Loucy (cell line): Measurements from ENCODE around the gene RABGAP1.
"Not testable (repeated sequence)": the region's sequence is repeated elsewhere in the genome, so short reads cannot be mapped to it uniquely, and the experiment has no call there.

Source experiments
- H2AFZ ChIP-seq: fragments of 200-600 bp; sonication (generic); 2 replicates; pipeline ENCODE4 v1.6.0; 2016; ENCODE audit warnings: antibody characterized with exemption, mild to moderate bottlenecking, low read length, moderate library complexity
- H3F3A ChIP-seq: fragments of 200-600 bp; 2 replicates; pipeline ENCODE4 v1.6.0; 2016; ENCODE audit warnings: antibody characterized with exemption, low read depth, mild to moderate bottlenecking
- H3K27me3 ChIP-seq: fragments of 200-600 bp; sonication (generic); 2 replicates; pipeline ENCODE4 v1.6.1; 2014; ENCODE audit warnings: low read length, mild to moderate bottlenecking; ENCODE audit not compliant: insufficient read depth, poor library complexity, severe bottlenecking
- H3K36me3 ChIP-seq: fragments of 200-600 bp; sonication (generic); 2 replicates; pipeline ENCODE4 v1.6.1; 2016; ENCODE audit warnings: low read length; ENCODE audit not compliant: insufficient read depth
- H3K4me1 ChIP-seq: fragments of 200-600 bp; sonication (generic); 2 replicates; pipeline ENCODE4 v1.5.1; 2014; ENCODE audit warnings: low read length, mild to moderate bottlenecking; ENCODE audit not compliant: insufficient read depth, poor library complexity, severe bottlenecking
- H3K4me2 ChIP-seq: fragments of 200-600 bp; sonication (generic); 2 replicates; pipeline ENCODE4 v1.6.0; 2014; ENCODE audit warnings: antibody characterized with exemption, low read length, low read depth, mild to moderate bottlenecking; ENCODE audit not compliant: poor library complexity, severe bottlenecking
- H3K4me3 ChIP-seq: fragments of 200-600 bp; sonication (generic); 2 replicates; pipeline ENCODE4 v1.5.1; 2014; ENCODE audit warnings: low read length, mild to moderate bottlenecking, mixed read lengths; ENCODE audit not compliant: poor library complexity, severe bottlenecking
- H3K79me2 ChIP-seq: fragments of 200-600 bp; sonication (generic); 2 replicates; pipeline ENCODE4 v1.6.1; 2014; ENCODE audit warnings: low read length; ENCODE audit not compliant: insufficient read depth
- H3K9ac ChIP-seq: fragments of 200-600 bp; sonication (generic); 2 replicates; pipeline ENCODE4 v1.6.0; 2014; ENCODE audit warnings: mild to moderate bottlenecking, low read depth, low read length, moderate library complexity; ENCODE audit not compliant: poor library complexity, severe bottlenecking
- H3K9me2 ChIP-seq: fragments of 200-600 bp; sonication (generic); replicated peaks from 2 replicates; pipeline ENCODE4 v1.6.1; 2016; ENCODE audit warnings: low read depth, low read length, mixed read lengths
- H3K9me3 ChIP-seq: fragments of 200-600 bp; sonication (generic); 2 replicates; pipeline ENCODE4 v1.6.1; 2014; ENCODE audit warnings: mild to moderate bottlenecking, antibody characterized with exemption, low read length, low read depth; ENCODE audit not compliant: insufficient read depth
- H4K20me1 ChIP-seq: fragments of 200-600 bp; sonication (generic); 2 replicates; pipeline ENCODE4 v1.6.0; 2014; ENCODE audit warnings: antibody characterized with exemption, low read length, mild to moderate bottlenecking; ENCODE audit not compliant: insufficient read depth, poor library complexity, severe bottlenecking
- EZH2phosphoT487 ChIP-seq: fragments of 200-600 bp; IDR thresholded peaks from 2 replicates; pipeline ENCODE4 v1.6.1; 2018; ENCODE audit warnings: antibody characterized with exemption, mild to moderate bottlenecking, moderate library complexity, borderline replicate concordance
- TF ChIP-seq, protein P1 (sequence below): fragments of 200-600 bp; sonication (generic); conservative IDR thresholded peaks from 2 replicates; pipeline ENCODE4 v1.5.1; 2014; ENCODE audit warnings: mild to moderate bottlenecking, antibody characterized with exemption, low read length

Gene RABGAP1

DNA sequence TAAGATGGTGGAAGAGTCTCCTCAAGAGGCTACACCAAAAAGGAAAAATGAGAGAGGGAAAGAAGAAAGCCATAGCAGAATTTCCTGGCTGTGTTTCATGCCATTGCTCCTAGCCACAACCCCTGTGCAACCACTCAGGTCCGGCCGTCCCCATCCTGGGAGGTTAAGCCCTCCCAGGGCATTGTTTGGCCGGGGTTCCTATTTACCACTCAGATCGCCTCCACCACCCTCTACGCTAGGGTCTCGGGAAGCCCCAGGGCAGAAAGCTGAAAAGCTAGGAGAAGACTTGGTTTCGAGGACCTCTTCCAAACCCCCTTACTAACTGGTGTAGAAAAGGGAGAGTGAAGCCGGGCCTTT lies 36.4 kb upstream of the RABGAP1 start:
- Histone ChIP-seq H3F3A (no peaks in the 10 kb centered on the region), H3K4me1 (peaks cover 38% of the 10 kb centered on the region), H3K27me3 (no peaks in the 10 kb centered on the region), H3K9me2 (no peaks in the 10 kb centered on the region), H2AFZ (peak overlapping the region; percentile 63), H3K79me2 (peaks cover 54% of the 10 kb centered on the region), H3K4me3 (peak overlapping the region; percentile 85), H3K36me3 (no peaks in the 10 kb centered on the region), H3K4me2 (peak overlapping the region; percentile 83), H3K9ac (peak overlapping the region; percentile 93), H4K20me1 (peaks cover 45% of the 10 kb centered on the region), H3K9me3 (no peaks in the 10 kb centered on the region)
- TF ChIP-seq, protein P1, sequence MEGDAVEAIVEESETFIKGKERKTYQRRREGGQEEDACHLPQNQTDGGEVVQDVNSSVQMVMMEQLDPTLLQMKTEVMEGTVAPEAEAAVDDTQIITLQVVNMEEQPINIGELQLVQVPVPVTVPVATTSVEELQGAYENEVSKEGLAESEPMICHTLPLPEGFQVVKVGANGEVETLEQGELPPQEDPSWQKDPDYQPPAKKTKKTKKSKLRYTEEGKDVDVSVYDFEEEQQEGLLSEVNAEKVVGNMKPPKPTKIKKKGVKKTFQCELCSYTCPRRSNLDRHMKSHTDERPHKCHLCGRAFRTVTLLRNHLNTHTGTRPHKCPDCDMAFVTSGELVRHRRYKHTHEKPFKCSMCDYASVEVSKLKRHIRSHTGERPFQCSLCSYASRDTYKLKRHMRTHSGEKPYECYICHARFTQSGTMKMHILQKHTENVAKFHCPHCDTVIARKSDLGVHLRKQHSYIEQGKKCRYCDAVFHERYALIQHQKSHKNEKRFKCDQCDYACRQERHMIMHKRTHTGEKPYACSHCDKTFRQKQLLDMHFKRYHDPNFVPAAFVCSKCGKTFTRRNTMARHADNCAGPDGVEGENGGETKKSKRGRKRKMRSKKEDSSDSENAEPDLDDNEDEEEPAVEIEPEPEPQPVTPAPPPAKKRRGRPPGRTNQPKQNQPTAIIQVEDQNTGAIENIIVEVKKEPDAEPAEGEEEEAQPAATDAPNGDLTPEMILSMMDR = no peak
- TF ChIP-seq EZH2phosphoT487 = no peak

DNA sequence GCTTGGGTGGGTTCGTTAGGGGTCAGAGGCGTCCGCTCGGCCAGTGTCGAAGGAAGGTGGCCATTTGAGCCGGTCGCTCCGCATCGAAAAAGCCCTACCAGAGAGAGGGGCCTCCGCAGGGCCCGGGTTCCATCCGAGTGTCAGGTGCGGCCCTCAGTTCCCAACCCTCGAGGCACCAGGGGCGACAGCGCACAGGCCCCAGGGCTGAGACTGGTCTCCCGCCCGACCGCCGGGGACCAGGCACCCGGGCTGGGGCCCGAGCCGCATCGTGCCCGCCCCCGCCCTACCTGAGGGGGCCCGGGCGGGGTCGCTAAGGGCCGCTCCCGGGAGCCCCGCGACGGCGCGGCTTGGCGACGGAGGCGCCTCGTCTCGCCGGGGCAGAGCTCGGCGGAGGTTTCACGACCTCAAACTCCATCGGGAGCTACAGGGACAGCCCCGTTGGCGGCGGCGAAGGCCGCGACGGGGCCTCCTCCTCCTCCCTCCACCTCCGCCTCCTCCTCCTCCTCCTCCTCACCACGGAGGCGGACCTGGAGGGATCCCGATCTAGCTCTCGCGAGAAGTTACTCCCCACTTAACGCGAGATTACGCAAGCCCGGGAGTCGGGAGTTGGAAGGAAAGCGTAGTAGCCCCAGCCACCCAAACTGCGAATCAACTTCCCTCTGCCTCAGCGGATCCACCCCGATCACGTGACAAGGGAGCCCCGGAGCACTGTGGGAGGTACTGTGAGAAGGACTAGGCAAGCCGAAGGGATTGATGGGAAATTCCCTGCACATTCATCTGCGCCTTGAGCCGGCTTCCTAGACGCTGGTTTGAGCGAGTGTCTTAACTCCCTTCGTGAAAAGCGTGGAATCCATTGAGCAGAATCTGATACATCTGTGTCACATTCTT lies 35.8 kb upstream of the RABGAP1 start, which contains the start of gene RC3H2:
TSS of gene RC3H2 (minus strand) at position 537 of the 888 bp plus-strand sequence. CDS start 7,850 bp downstream, outside the sequence.
- TF ChIP-seq, protein P1 = no peak
- no peak for TF ChIP-seq EZH2phosphoT487
- H3K4me1 ChIP-seq = peaks cover 32% of the 10 kb centered on the region
- H3K9me2 ChIP-seq = no peaks in the 10 kb centered on the region
- peaks cover 53% of the 10 kb centered on the region for H3K79me2 ChIP-seq
- peak within 1 kb of the TSS; percentile 85 for H3K4me3 ChIP-seq
- no peaks in the 10 kb centered on the region for H3F3A ChIP-seq
- H3K36me3 ChIP-seq = no peaks in the 10 kb centered on the region
- H4K20me1 ChIP-seq = peaks cover 39% of the 10 kb centered on the region
- H3K9ac ChIP-seq = peak within 1 kb of the TSS; percentile 93
- no peaks in the 10 kb centered on the region for H3K27me3 ChIP-seq
- H3K4me2 ChIP-seq = peak within 1 kb of the TSS; percentile 83
- no peaks in the 10 kb centered on the region for H3K9me3 ChIP-seq
- H2AFZ ChIP-seq = peak within 1 kb of the TSS; percentile 90

DNA sequence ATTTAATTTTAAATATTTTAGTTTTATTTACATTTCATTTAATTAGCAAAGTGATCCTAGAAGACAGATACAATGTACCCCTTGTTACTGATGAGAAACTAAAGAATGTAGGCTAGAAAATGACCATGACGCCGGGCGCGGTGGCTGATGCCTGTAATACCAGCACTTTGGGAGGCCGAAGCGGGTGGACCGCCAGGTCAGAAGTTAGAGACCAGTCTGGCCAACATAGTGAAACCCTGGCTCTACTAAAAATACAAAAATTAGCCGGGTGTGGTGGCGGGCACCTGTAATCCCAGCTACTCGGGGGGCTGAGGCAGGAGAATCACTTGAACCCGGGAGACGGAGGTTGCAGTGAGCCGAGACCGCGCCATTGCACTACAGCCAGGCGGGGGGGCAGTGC lies 34.7 kb upstream of the RABGAP1 start:
- H3K4me2 ChIP-seq = peak overlapping the region; percentile 71
- not testable (repeated sequence) for H3K27me3 ChIP-seq, H3F3A ChIP-seq, H3K9ac ChIP-seq, H2AFZ ChIP-seq, H3K36me3 ChIP-seq, H3K9me3 ChIP-seq, H3K9me2 ChIP-seq
- H3K4me3 ChIP-seq = peak overlapping the region; percentile 85
- peaks cover 51% of the 10 kb centered on the region for H3K79me2 ChIP-seq
- H3K4me1 ChIP-seq = peaks cover 21% of the 10 kb centered on the region
- H4K20me1 ChIP-seq = peaks cover 28% of the 10 kb centered on the region
